GM12873 (cell line): ENCODE measurements around the gene ABTB2.

Experiments used
- CTCF ChIP-seq: IDR thresholded peaks from 2 replicates; pipeline ENCODE4 v1.5.1; 2012; ENCODE audit warnings: low read depth, mild to moderate bottlenecking, moderate library complexity, low read length, control low read depth; ENCODE audit not compliant: insufficient read depth; ENCODE audit errors: missing control alignments

The ABTB2 gene

GRCh38 chr11:34151916-34152845 is 205.6 kb downstream of the ABTB2 start:
- no peak for TF ChIP-seq CTCF

- no peak for TF ChIP-seq CTCF
Measured at GRCh38 chr11:34151166-34151565, 206.6 kb downstream of the ABTB2 start.

GRCh38 chr11:34150494-34151151 is 207.2 kb downstream of the ABTB2 start:
- no peak for TF ChIP-seq CTCF

- TF ChIP-seq CTCF, result peak; percentile 43
Measured at GRCh38 chr11:34149786-34150185, 208.0 kb downstream of the ABTB2 start.

- no peak for TF ChIP-seq CTCF
Measured at GRCh38 chr11:34149274-34149673, 208.5 kb downstream of the ABTB2 start.

- TF ChIP-seq CTCF, result no peak
Measured at GRCh38 chr11:34148504-34149165, 209.2 kb downstream of the ABTB2 start.

GRCh38 chr11:34147581-34147980 is 210.2 kb downstream of the ABTB2 start:
- no peak for TF ChIP-seq CTCF
